Hematopoietic multipotent progenitor cell (in vitro differentiated cells): ENCODE measurements around the gene KIRREL3. TPM values are rescaled to one million over a fixed set of nuclear protein-coding genes. Genes with fewer than 3 reads are reported as not detected.

Experiments
- DNase-seq, 3 donors: peaks; one replicate each; pipeline ENCODE4 v3.0.0-alpha.2; 2011 to 2015; ENCODE audit warnings: low read depth in 2 of 3, low spot score in 2 of 3
- total RNA-seq: library from RNA; depleted of rRNA; stranded (reverse); fragments of >200 nt; gene quantifications from one replicate; pipeline ENCODE4 v1.2.3, GENCODE V29; 2012

The KIRREL3 gene
- total RNA-seq, 1 donor = not detected

GRCh38 chr11:126548581-126549550, 451.7 kb downstream of the KIRREL3 start:
- no peak for DNase-seq

- DNase-seq = no peak
These were observed 452.9 kb downstream of the KIRREL3 start for GRCh38 chr11:126547691-126548090.

GRCh38 chr11:126547161-126547560, 453.4 kb downstream of the KIRREL3 start:
- DNase-seq = no peak

- DNase-seq = no peak
These were observed 453.9 kb downstream of the KIRREL3 start for GRCh38 chr11:126546694-126547093.

- no peak for DNase-seq
These were observed 454.4 kb downstream of the KIRREL3 start for GRCh38 chr11:126546191-126546590.

- DNase-seq = no peak
These were observed 455.5 kb downstream of the KIRREL3 start for GRCh38 chr11:126545057-126545555.

DNA sequence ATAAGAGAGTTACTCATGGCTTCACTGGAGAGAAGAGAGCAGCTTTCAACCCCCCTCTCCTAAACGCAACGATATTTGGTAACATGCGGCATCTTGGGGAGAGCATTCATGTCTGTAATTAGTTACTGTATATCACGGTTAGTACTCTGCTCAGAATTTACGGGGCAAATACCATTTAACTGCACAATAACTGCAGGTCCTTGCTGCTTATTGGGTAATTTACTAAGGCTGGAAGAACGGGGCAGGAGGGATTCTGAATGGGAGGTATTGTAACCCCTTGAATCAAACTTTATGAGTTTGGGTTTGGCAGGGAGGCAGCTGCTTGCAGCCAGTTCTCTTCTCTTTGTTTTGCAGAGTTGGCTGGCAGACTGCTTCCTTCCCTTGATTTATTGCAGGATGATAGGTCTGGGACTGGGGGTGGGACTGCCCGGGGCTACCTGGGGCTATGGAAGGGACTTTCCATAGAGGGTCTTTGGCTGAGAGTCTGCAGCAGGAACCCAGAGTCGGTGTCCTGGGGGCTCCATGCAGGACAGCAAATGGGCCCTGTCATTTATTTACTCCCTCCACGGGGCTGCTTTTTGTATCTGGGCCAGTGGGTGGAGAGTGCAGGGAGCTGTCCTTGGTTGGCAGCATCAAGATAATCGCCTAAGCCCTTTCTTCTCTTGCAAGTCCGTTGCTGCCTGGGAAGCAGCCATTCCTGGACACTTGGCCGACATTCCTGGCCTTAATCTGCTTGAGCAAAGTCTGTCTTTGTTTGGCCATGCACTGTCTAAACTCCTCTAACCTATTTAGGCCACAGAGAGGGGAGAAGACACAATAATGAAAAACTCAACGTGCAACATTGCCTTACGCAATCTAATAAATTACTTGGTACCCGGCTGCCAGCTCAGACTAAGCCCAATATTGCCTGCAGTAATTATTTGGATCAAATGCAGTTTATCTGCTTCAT, 456.2 kb downstream of the KIRREL3 start:
- DNase-seq = peak in 2 of 3 donors; percentile 17 to 50

- no peak for DNase-seq
These were observed 456.9 kb downstream of the KIRREL3 start for GRCh38 chr11:126543691-126544090.

- no peak for DNase-seq
These were observed 458.1 kb downstream of the KIRREL3 start for GRCh38 chr11:126542334-126543015.

GRCh38 chr11:126538071-126538470, 462.5 kb downstream of the KIRREL3 start:
- no peak for DNase-seq

DNA sequence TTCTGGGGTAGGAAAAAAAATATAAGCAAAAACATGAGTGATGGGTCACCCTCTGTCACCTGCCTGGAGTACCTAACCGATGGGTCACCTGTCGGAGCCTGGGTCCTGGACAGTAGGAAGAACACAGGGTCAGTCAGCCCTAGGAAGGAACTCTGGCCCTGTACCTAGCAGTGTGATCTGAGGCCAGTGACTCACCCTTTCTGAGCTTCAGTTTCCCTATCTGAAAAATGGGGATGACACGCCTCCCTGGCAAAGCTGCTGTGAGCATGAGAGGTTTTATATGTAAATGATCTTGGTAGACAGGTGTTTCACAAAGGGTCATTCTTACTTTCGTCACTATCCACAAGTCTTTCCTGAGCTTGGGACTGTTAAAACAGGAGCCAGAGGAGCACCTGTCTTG, 463.1 kb downstream of the KIRREL3 start:
- DNase-seq = no peak

DNA sequence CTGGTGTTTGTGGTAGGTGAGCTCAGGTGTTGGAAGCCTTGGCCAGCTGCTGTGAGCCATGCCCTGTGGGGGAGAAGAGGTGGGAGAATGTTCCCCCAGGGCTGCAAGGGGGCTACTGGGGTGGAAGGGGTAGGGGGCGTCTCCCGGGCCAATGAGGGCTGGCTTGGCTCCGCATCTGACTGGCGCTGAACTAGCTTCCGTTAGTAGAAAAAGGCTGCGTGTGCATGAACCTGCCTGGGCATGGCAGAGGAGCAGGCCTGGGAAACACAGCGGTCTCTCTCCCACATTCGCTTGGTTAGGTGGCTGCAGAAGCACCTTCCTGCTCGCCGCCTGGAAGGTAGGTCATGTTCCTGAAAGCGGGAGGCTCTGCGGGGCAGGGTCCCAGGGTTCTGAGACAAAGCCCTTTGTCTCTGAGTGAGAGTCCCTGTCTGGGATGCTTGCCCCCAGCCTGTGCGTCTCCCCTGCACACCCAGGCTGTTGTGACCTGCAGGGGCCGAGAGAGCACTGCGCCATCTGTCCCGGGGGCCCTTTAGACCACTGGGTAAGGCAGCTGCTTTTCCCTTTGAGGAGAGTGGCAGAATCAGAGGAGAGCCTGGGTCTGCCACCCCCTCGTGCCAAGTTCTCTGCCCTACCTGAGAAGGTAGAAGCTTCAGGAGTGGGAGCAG, 466.3 kb downstream of the KIRREL3 start:
- DNase-seq = no peak

- no peak for DNase-seq
These were observed 467.0 kb downstream of the KIRREL3 start for GRCh38 chr11:126533560-126533959.

- no peak for DNase-seq
These were observed 470.2 kb downstream of the KIRREL3 start for GRCh38 chr11:126530416-126530815.

- DNase-seq = no peak
These were observed 471.5 kb downstream of the KIRREL3 start for GRCh38 chr11:126529037-126529436.

DNA sequence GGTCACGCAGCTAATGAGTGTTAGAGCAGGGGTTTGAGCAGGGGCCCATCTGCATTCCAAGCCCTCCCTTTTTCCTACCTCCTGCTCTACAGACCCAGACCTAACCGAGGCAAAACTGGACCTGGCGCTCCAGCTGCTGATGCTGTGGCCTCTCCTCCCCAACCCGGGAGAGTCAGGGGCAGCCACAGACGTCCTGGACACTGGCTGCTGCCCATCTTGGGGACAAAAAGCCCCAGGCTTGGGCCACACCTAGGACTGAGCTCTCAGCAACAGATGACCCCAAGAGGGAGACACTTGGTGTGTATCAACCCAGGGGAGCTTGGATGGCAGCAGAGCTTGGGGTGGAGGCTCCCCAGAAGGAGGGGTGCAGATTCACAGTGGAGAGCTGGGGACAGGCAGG, 472.5 kb downstream of the KIRREL3 start:
- no peak for DNase-seq

DNA sequence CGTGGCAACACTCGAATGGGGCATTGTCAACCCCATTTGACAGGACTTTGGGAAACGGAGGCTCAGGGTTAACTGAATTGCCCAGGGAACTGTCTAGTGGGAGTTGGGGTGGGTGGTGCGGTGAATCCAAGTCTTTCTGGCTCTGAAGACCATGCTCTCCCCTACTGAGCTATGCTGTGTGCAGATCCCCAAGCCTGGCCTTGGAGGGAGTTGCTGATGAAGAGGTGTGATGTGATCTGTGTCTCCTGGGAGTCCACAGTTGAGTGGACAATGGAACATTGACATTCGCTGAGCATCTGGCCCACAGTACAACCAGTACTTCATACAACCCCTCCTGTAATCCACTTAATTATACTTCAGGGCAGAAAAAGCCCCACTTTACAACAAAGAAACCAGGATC, 472.9 kb downstream of the KIRREL3 start:
- DNase-seq = no peak

DNA sequence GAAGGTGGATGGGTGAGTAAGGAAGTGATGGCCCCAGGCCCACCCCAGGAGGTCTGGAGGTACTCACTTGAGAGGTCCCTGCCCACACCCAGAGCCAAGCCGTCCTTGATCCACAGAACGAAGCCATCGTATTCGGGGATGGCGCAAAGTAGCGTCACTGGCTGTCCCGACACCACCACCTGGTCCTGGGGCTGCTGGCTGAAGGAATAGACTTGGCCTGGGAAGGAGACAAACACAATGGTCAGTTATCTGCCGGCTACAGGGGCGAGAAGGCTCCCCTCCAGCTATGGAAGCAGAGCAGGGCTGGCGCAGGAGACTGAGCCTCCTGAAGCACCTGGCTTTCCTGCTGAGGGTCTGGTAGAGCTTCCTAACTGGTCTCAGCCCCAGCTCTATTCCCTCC, 474.1 kb downstream of the KIRREL3 start:
- no peak for DNase-seq

DNA sequence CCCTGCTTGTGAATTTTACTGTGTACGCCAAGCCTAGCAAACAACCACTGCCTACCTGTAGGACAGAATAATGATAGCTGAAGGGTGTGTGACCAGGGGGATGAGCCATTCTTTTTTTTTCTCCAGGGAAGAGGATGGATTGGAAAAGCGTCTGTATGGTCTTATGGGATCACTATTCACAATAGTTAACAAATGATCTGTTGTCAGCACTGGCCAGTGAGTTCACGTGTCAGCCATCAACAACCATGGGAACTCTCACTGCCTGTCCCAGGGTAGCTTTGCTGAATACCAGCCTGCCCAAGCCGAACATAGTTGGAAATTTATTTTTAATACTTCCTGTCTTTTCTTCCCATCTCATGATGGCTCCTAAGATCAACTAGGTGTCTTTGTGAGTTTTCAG, 474.9 kb downstream of the KIRREL3 start:
- no peak for DNase-seq

GRCh38 chr11:126525216-126525615, 475.4 kb downstream of the KIRREL3 start:
- no peak for DNase-seq
